Kidney tubule cell (primary cell): Measurements from ENCODE around the gene TYMP.

Experiments
- DNase-seq: peaks from one replicate; pipeline ENCODE4 v3.0.0-alpha.2; 2018; ENCODE audit warnings: low spot score

The TYMP gene, protein sequence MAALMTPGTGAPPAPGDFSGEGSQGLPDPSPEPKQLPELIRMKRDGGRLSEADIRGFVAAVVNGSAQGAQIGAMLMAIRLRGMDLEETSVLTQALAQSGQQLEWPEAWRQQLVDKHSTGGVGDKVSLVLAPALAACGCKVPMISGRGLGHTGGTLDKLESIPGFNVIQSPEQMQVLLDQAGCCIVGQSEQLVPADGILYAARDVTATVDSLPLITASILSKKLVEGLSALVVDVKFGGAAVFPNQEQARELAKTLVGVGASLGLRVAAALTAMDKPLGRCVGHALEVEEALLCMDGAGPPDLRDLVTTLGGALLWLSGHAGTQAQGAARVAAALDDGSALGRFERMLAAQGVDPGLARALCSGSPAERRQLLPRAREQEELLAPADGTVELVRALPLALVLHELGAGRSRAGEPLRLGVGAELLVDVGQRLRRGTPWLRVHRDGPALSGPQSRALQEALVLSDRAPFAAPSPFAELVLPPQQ

DNA sequence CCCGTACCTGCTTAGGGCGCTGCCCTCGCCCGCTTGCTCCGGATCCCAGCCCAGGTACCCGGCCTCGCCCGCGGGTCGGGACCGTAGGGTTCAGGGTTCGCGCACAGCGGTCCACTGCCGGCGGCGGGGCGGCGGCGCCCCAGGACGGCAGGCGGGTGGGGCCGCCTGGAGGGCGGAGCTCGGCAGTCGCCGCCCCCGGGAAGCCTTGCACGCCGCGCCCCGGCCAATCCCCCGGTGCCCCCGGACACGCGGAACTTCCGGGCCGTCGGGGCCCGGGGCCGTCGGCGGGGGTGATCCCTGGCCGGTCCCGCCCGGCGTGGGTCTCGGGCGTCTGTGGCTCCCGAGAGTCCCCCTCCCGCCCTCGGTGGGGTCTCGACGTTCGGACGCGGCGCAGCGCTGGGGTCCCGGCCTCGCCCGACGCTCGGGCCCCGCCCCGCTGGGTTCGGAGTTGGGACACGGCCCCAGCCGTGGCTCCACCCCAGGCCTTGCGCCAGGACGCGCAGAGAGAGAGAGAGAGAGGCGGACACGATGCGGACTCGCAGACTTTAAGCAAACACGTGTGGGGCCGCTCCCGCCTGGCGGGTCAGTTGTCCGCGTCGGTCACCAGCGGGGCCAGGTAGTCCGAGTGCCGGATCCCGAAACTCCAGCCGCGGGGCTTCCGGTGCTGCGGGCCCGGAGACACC, at the start of gene TYMP:
TYMP (minus strand) TSS at position 116 of the 683 bp plus-strand sequence. CDS start 303 bp downstream, outside the sequence.
- DNase-seq, result peak; percentile 69

DNA sequence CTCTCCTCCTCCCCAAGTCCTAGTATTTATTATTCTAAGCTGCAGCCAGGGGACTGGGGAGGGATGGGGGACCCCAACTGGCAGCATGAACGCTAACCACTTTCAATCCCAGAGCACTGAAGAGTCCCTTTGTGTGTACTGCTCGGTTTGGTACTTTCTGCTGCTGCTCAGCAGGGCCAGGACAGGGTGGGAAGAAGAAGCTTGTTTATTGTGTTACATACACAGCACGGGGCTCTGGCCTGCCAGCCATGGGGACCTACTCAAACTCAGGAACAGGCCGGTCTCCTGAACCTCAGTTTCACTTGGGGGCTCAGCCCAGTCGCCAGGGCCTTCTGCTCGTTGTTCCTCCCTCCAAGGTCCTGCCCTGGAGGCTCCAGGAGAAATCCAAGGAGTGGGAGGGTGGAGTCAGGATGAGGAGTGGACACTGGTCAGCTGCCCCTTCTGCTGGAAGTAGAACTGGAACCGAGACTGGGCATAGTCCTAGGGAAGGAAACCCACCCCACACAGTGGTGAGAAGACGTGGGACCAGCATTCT, 49.0 kb upstream of the TYMP start:
- no peak for DNase-seq

DNA sequence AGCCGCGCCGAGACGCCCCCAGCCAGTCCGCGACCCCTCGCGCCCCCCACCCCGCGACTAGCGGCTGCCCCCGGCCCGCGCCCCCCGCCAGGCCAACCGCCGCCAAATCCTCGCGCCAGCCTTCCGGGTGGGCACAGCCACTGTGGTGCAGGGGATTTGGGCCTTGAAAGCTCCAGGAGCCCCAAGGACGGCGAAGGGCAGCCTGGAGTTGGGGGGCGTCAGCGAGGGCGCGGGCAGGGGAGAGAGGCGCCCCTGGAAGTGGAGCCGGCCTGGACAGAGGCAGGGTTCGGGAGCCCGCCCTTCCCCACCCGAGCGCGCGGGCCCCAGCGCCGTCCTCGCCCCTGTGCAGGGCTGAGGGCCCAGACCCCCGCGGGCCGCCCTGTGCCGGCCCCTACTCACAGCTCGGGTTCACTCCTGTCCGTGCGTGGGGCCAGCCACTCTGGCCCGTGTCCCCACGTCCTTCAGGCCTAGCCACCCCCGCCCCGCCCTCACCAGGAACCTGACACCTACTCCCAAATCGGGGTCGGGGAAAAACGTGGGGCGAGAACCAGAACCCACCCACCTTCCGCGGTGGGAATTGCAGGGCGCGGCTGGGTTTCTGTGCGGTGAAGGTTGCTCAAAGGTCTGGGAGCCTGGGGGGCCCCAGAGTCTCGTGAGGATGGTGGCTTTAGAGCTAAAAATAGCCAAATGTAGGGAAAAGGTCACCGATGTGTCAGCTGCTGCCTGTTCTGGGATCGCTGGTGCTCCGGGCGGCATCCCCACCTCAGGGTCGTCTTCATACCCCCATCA, 48.4 kb upstream of the TYMP start, which contains the start of gene CPT1B:
CPT1B (minus strand) TSS at position 441 of the 789 bp plus-strand sequence. CDS start 512 bp downstream, outside the sequence.
- no peak for DNase-seq

DNA sequence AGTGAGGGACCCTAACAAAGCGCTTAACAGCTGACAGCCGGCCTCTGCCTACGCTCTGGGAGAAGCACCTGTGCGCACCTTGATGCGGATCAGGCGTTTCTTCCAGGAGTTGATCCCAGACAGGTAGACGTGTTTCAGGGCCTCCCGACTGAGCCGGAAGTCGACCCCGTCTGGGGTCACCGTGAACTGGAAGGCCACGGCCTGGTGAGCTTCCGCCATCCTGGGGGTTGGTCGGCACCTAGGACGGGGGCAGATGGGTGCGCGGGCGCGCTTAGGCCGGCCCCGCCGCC, 47.8 kb upstream of the TYMP start:
- no peak for DNase-seq

DNA sequence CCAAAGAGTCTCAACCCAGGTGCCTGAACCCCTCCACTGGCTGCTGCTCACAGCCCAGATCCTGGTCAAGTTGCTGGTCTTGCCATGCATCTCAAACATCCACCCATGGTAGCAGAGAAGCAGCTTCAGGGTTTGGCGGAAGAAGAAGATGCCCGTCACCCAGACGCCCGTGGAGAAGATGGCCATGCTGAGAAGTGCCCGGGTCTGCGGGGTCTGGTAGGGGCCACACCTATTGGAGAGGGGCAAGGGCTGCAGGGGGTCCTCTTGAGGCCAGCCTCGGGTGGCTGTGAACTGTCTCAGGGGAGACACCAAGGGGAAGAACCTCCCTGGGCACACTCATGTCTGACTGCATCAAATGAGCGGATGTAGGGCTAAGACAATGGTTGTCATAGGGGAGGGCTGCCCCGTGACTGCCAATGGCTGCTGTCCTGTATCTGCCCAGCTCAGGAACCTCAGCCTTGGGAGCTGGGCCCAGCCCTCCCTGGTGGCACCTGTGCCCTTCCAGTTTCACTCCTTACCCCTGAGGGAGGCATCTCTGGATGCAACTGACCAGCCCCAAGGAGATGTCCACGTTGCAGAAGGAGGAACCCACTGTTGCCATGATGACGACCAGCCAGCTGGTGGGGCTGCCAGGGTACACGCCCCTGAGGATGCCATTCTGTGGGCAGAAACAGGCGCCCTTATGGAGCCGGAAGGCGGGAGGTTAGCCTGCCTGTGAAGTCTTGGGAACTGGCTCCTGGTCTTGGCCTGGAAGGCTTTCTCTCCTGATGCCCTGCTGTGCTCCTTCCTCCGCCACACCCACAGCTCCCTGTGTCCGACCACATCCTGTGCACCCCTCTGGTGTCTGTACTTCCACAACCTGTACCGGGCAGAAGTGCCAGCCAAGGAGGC, 47.2 kb upstream of the TYMP start:
- DNase-seq, result no peak

DNA sequence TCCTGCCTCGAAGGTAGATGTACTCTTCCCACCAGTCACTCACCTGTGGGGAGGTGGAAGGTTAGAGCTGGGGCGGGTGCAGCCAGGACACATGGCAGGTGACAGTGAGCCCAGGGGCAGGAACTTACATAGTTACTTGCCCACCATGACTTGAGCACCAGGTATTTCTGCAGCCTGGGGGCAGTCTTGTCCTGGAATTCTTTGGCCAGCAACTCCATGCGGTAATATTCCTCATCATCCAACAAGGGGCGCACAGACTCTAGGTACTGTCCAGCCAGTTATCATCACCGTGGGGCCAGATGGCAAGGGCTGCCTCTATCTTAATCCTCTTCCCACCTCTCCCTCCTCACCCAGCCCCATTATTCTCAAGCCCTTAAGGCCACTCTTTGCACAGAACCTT, 46.3 kb upstream of the TYMP start:
- DNase-seq, result peak; percentile 81

DNA sequence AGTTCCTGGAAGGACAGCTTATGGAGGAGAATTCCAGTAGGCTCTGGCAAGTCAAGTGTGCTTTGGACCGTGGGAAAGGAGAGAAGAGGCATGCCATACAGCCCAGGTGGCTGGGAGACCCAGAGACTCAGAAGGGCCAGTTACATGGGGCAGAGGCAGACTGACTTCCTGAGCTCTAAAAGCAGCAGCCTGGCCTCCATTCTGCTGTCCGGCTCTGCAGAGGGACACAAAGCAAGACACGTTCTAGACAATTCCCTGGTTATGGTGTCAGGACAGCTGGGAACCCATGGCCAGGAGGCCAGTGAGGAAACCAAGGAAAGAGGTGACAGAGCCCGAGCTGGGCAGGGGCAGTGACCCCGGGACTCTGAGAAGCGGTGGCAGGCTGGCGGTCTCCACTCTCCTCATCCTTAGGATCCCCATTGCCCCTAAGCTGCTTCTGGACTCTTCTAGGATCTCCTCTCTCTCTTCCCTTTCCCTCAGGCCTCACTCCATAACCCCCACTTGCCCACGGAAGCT, 45.7 kb upstream of the TYMP start:
- DNase-seq, result no peak

DNA sequence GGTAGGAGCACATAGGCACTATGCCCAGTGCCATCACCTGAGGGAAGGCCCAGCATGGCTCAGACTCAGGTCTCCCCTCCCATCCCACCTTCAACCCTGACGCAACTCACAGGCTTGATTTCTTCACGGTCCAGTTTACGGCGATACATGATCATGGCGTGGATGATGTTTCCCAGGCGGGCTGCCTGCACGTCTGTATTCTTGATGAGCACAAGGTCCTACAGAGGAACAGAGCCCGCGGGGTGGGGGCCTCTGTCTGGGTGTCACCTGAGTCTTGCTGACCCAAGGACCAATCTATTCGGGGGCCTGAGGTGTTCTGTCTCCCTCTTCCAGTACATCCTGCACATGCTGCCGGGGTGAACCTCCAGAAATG, 44.6 kb upstream of the TYMP start:
- no peak for DNase-seq

DNA sequence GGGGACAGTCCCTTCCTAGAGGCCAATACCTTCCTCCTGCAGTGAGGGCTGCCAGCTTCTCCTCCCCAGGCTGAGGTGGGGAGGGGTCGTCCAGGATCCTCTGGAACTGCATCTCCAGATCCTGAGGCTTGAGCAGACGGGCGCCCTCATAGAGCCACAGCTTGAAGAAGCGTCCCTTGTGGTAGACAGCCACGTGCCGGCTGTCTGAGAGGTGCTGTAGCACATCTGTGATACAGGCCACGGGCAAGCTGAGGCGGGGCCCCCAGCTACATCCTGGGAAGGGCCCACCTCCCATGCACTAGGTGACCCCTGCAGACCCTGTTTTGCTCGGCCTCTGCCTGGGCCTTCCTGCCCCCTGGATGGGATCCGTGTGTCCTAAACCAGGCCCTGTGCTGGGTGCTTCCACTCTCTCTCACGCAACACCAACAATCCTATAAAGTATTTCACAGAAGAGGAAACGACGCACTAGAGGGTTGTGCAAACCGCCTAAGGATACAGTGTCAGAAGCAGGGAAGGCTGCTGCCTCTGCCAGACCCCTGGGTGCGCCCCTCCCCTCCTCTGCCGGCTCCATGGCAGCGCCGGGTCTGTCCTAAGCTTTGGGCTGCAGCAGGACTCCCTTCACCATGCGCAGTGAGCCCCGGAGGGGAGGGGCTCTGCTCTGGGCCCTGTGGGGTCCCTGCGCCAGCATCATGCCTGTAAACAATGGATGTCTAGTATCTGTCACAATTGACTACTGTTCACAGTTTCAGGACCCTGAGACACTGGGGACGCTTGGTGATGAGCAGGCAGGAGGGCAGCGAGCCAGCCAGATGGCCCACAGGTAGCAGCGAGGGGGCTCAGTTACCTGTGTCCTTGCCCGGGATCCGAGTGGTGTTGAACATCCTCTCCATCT, 43.9 kb upstream of the TYMP start:
- DNase-seq, result no peak

DNA sequence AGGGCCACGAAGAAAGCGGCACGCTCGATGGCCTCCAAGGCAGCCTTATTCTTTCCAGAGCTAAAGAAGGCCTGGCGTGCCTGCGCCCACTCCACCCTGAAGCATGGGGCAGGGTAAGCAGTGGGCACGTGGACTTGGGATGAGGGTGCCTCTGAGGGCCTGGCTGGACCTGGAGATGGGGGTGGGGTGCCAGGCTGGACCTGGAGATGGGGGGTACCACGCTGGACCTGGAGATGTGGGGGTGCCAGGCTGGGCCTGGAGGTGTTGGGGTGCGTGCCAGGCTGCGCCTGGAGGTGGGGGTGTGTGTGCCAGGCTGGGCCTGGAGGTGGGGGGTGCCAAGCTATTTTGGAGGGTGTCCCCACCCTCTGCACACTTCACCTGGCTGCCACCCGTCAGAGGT, 43.2 kb upstream of the TYMP start:
- no peak for DNase-seq

DNA sequence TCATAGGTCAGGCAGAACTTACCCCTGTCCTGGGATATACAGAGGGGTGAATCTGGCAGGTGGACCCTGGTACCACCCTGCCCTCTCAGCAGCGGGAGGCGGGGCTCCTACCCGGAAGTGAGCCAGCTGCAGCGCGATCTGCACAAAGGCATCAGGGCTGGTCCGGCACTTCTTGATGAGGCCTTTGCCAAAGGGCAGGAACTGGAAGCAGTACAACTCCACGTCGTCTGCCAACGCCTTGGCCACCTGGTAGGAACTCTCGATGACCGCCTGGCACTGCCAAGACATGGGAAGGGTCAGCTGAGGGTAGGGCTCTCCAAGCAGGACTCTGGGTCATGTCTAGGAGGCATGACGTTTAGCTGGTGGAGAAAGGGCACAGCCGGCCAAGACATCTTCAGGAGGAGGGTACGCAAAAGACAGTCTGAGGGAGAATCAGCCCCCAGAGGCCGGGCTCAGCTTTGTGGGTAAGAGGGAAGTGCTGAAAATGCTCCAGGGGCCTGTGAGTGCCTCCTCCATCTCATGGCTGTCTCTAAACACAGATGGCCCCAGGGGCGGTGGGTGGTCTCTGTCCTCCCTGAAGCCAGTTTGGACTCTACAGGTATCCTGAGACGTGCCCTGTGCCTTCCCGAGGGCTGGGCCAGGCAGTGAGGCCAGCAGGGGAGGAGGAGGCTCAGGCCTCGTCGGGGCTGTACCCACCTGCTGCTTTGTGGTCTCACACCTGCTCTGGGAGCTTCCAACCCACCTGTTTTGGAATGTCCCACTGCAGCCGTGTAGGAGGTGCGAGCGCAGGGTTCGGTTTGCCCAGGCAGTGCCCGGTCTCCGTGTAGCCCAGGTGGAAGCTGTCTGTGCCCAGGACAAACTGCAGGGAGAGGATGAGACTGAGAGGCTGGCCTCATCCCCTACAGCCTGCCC, 41.7 kb upstream of the TYMP start:
- no peak for DNase-seq

DNA sequence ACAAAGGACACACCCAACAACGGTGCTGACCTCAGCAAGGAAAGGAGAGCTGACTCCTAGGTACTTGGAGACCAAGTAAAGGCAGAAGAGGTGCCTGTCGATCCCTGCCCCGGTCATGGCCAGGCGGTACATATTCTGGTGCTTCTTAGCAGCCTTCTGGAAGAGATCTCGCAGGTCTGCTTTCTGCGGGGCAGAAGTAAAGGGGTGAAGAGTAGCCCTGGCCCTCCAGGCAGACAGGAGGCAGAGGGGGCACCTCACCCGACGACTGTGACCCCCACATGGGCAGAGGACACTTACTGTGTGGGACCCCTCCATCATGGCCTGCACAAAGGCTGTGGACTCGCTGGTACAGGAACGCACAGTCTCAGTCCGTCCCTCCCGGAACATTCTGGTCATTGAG, 41.0 kb upstream of the TYMP start:
- no peak for DNase-seq

DNA sequence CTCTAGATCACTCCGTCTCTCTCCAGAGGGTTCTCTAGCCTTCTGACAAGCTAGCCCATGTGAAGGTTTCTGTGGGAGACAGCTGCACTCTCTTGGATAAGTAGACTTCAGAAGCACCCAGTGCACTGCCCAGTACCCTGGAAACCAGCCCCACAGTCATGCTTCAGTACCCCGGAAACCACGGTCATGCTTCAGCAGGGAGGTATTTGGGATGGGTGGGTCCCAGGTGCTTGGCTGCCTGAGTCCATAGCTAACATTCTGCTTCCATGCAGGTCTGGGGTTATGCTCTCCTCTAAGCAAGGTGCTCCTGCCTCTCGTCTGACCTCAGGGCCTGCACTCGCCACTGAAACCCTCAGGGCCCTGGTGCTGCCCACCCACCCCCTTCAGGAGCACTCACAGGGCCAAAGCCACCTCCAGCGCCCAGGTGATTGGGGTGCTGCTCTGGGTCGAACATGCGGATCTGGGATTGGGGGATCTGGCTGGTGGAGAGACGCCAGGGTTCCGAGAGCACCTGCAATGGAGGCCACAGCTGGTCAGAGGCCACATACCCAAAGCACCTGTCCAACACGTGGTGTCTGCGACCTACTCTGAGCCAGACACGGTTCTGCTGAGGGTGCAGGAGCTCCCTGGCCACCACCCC, 40.2 kb upstream of the TYMP start:
- DNase-seq, result peak; percentile 88

DNA sequence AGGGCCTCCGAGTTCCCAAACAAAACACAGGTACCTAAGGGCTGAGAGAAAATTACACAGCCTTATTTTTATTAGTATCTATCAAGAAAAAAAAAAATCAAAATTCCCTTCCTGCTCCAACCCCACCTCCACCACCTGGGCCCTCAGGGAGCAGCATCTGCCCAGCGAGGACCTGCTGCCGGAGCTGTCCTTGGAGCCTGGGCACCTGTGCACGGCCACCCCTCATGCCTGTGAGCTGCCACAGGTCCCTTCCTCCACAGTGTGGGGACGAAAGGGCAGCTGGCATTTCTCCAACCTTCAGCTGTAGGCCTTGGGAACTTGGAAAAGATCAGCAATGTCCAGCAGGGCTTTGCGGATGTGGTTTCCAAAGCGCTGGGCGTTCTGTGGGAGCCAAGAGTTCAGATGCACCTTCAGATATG, 39.2 kb upstream of the TYMP start:
- DNase-seq, result peak; percentile 35

DNA sequence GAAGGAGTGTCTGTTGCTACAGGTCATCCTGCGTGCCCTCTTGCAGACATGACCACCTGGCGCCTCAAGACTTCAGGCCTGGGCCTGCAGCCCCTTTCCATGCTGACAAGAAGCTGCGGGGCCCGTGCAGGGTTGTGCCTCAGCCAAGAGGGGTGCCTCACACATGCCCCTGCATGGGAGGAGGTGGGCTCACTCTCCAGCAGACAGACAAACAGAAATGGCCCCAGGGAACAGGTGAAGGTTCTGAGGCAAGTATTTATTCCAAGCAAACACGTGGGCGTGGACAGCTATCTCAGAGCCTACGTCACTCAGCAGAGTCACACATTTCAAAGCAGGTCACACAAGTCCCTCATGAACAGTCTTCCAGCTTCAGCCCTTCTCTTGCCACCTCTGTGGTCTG, 38.8 kb upstream of the TYMP start:
- DNase-seq, result no peak

DNA sequence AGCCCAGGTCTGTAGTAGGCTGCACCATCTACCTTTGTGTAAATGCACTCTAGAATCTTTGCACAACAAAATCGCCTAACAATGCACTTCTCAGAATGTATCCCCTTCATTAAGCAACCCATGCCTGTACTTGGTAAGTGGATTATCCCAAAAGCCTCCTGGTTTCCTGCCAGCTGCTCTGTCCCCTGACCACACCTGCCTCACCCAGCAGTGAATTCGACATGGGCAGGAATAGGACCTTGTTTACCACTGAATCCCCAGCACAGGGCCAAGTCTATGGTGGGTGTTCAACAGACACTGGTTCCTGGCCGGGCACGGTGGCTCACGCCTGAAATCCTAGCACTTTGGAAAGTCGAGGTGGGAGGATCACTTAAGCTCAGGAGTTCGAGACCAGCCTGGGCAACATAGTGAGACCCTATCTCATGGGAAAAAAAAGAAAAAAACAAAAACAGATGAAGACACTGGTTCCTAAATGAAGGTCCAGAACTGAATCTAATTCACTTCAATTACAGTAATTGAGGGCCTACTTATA, 38.0 kb upstream of the TYMP start:
- DNase-seq, result no peak

DNA sequence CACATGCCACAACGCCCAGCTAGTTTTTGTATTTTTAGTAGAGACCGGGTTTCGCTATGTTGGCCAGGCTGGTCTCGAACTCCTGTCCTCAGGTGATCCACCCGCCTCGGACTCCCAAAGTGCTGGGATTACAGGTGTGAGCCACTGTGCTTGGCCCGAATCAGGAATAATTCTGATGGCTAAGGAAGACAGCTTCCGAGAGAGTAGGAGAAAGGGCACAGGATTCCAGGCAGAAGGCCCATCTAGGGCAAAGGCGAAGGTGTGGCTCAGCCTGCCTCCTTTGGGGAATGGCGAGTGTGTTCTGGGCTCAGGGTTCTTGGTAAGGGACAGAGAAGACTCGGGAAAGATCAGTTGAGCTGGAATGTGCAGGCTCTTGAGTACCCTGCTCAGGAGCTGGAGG, 34.5 kb upstream of the TYMP start:
- no peak for DNase-seq

DNA sequence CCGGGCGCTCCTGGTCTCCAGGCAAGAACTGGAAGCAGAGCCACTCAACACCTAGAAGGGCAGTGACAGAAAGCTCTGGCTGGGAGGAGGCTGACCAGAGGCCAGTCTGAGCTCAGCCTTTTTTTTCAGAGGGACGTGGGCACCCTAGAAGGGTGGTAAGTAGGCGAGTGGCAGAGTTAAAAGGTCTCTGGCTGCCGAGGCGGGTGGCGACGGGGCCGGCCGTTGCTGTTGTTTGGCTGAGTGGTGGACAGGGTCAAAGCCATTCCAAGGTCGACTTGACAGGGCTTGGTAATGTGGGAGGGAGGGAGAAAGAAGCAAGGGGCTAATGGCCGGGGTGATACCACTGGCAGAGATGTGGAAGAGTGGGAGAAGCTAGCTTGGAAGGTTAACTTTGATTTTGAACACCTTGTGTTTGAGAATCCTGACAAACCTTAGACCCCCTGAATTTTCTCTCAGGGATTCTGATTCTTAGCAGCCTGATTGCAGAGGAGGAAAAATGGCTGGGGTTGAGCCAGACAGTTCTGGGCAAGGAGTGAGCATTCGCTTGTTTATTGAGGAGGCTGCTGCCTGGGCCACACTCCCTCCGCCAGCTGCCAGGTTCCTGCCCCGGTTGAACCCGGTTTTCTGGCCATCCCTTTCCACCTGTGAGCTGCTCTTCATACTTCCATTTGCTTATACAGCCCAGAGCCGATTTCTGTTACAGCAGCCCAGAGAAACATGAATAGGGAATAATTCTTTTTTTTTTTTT, 33.8 kb upstream of the TYMP start:
- no peak for DNase-seq
